AG10803 (cell line): ENCODE data around the gene S1PR4.

Experiments used
- DNase-seq: peaks from one replicate; pipeline ENCODE4 v3.0.0; 2010; ENCODE audit warnings: low read depth
- H3K4me3 ChIP-seq: 2 replicates; pipeline ENCODE4 v1.5.1; 2011; ENCODE audit warnings: mild to moderate bottlenecking, low read length, control low read depth
- TF ChIP-seq, protein P1 (sequence below): conservative IDR thresholded peaks from 2 replicates; pipeline ENCODE4 v1.5.1; 2011; ENCODE audit warnings: mild to moderate bottlenecking, low read length, control low read depth, inconsistent platforms

S1PR4 gene, protein sequence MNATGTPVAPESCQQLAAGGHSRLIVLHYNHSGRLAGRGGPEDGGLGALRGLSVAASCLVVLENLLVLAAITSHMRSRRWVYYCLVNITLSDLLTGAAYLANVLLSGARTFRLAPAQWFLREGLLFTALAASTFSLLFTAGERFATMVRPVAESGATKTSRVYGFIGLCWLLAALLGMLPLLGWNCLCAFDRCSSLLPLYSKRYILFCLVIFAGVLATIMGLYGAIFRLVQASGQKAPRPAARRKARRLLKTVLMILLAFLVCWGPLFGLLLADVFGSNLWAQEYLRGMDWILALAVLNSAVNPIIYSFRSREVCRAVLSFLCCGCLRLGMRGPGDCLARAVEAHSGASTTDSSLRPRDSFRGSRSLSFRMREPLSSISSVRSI

DNA sequence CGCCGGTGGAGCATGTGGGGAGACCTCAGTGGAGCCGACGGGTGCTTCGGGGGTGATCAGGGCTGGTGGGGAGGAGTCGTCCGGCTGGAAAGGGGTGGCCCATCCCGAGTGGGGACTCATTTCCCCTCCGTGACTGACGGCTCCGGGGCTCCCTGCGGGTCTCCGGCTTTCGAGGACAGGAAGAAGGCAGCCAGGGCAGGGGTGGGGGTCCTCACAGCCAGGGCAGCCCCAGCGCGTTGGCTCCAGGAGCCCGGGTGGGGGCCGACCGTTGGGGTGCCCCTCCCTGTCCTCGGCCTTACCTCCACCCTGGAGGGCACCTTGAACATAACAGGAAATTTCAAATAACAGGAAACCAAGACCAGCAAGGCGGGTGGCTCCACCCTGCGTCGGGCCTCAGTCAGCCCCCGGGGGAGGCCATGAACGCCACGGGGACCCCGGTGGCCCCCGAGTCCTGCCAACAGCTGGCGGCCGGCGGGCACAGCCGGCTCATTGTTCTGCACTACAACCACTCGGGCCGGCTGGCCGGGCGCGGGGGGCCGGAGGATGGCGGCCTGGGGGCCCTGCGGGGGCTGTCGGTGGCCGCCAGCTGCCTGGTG, at the start of gene S1PR4:
S1PR4 (plus strand) TSS at position 393 of the 596 bp plus-strand sequence; CDS start at position 417, 24 bp downstream.
- no peak within 1 kb of the TSS for H3K4me3 ChIP-seq
- TF ChIP-seq, protein P1, sequence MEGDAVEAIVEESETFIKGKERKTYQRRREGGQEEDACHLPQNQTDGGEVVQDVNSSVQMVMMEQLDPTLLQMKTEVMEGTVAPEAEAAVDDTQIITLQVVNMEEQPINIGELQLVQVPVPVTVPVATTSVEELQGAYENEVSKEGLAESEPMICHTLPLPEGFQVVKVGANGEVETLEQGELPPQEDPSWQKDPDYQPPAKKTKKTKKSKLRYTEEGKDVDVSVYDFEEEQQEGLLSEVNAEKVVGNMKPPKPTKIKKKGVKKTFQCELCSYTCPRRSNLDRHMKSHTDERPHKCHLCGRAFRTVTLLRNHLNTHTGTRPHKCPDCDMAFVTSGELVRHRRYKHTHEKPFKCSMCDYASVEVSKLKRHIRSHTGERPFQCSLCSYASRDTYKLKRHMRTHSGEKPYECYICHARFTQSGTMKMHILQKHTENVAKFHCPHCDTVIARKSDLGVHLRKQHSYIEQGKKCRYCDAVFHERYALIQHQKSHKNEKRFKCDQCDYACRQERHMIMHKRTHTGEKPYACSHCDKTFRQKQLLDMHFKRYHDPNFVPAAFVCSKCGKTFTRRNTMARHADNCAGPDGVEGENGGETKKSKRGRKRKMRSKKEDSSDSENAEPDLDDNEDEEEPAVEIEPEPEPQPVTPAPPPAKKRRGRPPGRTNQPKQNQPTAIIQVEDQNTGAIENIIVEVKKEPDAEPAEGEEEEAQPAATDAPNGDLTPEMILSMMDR, result no peak
- DNase-seq, result no peak

DNA sequence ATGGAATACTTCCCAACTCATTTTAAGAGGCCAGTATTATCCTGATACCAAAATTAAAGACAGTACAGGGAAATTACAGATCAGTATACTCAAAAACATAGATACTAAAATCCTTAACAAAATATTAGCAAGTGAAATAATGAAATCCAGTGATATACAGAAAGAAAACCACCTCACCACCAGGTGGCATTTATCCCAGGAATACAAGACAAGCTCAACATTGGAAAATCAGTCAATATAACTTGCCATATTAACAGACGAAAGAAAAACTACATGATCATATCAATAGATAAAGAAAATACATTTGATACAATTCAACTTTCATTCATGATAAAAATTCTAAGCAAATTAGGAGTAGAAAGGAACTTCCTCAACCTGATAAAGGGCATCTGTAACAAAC, 49.5 kb upstream of the S1PR4 start:
- TF ChIP-seq, protein P1, result peak; percentile 66
- peak; percentile 68 for DNase-seq
- H3K4me3 ChIP-seq, result no peak overlapping the region

DNA sequence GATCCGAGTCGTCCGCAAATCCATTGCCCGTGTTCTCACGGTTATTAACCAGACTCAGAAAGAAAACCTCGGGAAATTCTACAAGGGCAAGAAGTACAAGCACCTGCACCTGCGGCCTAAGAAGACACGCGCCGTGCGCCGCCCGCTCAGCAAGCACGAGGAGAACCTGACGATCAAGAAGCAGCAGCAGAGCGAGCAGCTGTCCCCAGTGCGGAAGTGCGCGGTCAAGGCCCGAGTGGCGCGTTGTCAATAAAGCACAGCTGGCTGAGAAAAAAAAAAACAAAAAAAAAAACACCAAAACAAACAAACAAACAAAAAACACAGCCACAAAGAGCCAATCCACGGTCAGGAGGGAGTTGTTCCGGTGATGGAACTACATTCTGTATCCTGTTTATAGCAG, 47.4 kb upstream of the S1PR4 start:
- H3K4me3 ChIP-seq, result no peak overlapping the region
- DNase-seq, result no peak
- TF ChIP-seq, protein P1, result no peak

DNA sequence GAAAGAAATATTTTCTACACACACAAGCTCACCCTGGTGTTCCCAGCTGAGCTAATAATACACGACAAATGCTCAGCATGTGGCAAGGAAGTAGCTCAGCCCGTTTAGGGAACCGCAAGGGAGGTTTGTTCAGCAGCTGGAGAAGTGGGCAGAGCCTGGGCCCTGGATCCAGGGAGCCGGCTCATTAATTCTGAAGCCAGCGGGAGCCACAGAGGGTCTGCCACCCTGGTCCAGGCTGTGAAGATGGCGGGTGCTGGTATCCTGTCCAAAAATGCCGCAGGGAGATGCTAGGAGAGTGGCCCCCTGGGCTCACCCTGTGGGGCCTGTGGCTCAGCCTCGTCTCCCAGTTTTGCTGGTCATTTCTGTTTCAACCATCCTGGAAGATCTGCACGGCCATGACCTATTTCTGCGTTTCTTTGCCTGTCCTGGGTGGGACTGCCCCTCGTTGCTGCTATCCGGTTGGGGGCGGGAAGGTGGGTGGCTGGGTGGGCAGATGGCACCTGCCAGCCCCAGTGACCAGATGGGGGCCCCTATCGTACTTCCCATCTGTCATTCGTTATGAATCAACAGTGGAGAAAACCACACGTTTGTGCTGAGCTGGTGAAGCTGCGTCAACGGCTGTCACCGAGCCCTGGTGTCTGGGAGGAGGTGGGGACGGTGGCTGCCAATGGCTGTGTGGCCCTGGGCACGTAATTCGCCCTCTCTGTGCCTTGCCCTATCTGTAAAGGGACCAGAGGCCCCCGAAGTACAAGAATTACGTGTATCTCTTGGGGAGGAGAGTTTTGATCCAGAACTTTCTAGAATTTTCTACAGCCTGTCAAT, 45.4 kb upstream of the S1PR4 start:
- H3K4me3 ChIP-seq, result peak overlapping the region; percentile 12; the same call in 1 of the 2 replicates
- TF ChIP-seq, protein P1, result no peak
- peak; percentile 82 for DNase-seq

DNA sequence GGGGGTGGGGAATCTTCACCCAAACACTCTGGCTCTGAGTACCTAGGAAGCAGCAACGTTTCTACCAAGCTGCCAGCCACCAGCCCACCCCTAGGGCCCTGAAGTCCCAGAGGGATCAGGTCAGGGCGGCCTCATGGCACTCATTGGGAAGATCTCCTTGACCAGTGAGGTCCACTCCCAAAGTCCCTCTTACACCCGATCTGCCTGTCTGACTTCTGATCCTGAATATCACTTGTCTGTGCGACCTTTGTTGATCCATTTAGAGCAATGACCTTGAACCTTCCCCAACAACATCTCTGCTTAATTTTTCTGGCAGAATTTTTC, 44.8 kb upstream of the S1PR4 start:
- TF ChIP-seq, protein P1, result no peak
- no peak for DNase-seq
- H3K4me3 ChIP-seq, result no peak overlapping the region

DNA sequence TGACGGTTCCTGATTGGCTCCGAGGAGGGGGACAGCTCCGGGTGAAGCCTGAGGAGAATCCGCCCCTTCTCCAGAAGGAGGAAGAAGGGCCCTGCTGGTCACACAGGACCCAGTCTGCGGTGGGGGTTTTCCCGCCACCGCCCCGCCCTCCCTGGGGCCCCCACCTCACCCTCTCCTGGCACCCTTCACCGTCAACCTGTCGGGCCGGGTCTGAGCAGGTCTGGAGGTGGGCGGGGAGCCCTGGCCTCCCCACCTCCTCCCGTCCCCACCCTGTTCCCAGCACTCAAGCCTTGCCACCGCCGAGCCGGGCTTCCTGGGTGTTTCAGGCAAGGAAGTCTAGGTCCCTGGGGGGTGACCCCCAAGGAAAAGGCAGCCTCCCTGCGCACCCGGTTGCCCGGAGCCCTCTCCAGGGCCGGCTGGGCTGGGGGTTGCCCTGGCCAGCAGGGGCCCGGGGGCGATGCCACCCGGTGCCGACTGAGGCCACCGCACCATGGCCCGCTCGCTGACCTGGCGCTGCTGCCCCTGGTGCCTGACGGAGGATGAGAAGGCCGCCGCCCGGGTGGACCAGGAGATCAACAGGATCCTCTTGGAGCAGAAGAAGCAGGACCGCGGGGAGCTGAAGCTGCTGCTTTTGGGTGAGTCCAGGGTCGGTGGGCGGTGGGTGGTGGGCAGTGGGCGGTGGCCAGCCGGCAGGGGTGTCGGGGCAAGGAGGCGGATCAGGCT, 42.4 kb upstream of the S1PR4 start, which contains the start of gene GNA15:
GNA15 (plus strand) TSS at position 73 of the 723 bp plus-strand sequence; CDS start at position 491, 418 bp downstream.
- no peak for DNase-seq
- no peak within 1 kb of the TSS for H3K4me3 ChIP-seq
- TF ChIP-seq, protein P1, result no peak
